Hepatocyte (in vitro differentiated cells): Measurements from ENCODE around the gene CABLES2.

Experiments
- EZH2 ChIP-seq: fragments of 200-600 bp; sonication (generic); IDR thresholded peaks from 2 replicates; pipeline ENCODE4 v1.6.1; 2016; ENCODE audit warnings: antibody characterized with exemption, mild to moderate bottlenecking, borderline replicate concordance
- TF ChIP-seq, protein P1 (sequence below): fragments of 200-600 bp; sonication (generic); IDR thresholded peaks from 2 replicates; pipeline ENCODE4 v1.5.1; 2016; ENCODE audit warnings: antibody characterized with exemption, mild to moderate bottlenecking; ENCODE audit not compliant: poor library complexity

DNA sequence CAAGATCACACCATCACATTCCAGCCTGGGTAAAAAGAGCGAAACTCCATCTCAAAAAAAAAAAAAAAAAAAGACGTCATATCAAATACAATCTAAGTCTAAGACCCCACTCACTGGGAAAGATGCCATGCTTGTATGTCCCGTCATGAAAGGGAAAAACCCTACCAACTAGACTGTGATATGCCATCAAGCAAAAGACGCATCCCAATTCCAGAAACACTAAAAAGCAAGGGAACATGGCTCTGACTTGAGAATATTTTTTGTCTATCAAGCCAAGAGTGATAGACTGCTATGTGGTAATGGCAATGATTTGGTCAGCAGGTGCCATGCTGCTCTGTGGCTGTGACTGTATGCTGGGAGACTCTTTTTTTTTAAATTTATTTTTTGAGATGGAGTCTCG lies 63.0 kb downstream of the CABLES2 start:
- no peak for TF ChIP-seq EZH2
- TF ChIP-seq, protein P1, sequence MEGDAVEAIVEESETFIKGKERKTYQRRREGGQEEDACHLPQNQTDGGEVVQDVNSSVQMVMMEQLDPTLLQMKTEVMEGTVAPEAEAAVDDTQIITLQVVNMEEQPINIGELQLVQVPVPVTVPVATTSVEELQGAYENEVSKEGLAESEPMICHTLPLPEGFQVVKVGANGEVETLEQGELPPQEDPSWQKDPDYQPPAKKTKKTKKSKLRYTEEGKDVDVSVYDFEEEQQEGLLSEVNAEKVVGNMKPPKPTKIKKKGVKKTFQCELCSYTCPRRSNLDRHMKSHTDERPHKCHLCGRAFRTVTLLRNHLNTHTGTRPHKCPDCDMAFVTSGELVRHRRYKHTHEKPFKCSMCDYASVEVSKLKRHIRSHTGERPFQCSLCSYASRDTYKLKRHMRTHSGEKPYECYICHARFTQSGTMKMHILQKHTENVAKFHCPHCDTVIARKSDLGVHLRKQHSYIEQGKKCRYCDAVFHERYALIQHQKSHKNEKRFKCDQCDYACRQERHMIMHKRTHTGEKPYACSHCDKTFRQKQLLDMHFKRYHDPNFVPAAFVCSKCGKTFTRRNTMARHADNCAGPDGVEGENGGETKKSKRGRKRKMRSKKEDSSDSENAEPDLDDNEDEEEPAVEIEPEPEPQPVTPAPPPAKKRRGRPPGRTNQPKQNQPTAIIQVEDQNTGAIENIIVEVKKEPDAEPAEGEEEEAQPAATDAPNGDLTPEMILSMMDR: no peak
